ENCODE measurements around the gene MACROD2. TPM values are rescaled to one million over a fixed set of nuclear protein-coding genes. Genes with fewer than 3 reads are reported as not detected.

Gene MACROD2
- total and polyA plus RNA-seq, 2 donors (not counting 1 experiment from before 2014, with no cell fraction given) = 5.3 to 6.7 TPM

GRCh38 chr20:15018966-15019365, 1023.6 kb downstream of the MACROD2 start:
- no peaks in the 10 kb centered on the region for H3K27me3 Mint-ChIP-seq
- H3K79me2 ChIP-seq (ENCODE audit: control insufficient read depth, insufficient read depth, low read length) = no peaks in the 10 kb centered on the region
- H3K9me3 ChIP-seq (ENCODE audit: control extremely low read depth in 1 of 3, control insufficient read depth in 2 of 3, insufficient read depth in 1 of 3, low read length in 2 of 3) = peaks cover 0 to 3% (median 0%) of the 10 kb centered on the region in 3 donors
- DNase-seq (no peak), ATAC-seq (ENCODE audit: low read depth) (no peak)
- CTCF ChIA-PET = interaction anchor here (0.5 kb wide), 1 partner anchor 8 kb away, joined by 3 read pairs; no protein-coding TSS in a partner anchor
- H3K9me3 Mint-ChIP-seq (ENCODE audit: insufficient read depth) = peaks cover 2% of the 10 kb centered on the region
- H3K27ac ChIP-seq (ENCODE audit: low read length in 2 of 2) = no peak overlapping the region
- no peaks in the 10 kb centered on the region for H3K27me3 ChIP-seq (replicated peaks in 1 of 4; ENCODE audit: control extremely low read depth in 1 of 4, control insufficient read depth in 3 of 4, insufficient read depth in 4 of 4, low read length in 3 of 4)
- intact Hi-C loops (cut with micrococcal nuclease) = no loop called here
- H4K20me1 ChIP-seq (ENCODE audit: control insufficient read depth, insufficient read depth, low read length, poor library complexity, severe bottlenecking) = no peaks in the 10 kb centered on the region
- no peak overlapping the region for H3K27ac Mint-ChIP-seq
- no peak overlapping the region for H2AFZ ChIP-seq (ENCODE audit: insufficient read depth, low read depth, low read length, poor library complexity, severe bottlenecking)
- POLR2A ChIA-PET = no interaction called here
- no peaks in the 10 kb centered on the region for H3K4me1 ChIP-seq (ENCODE audit: control insufficient read depth in 2 of 2, insufficient read depth in 2 of 2, low read length in 2 of 2)
- TF ChIP-seq EZH2 (IDR thresholded peaks at IDR 0.05; ENCODE audit: borderline replicate concordance, insufficient read depth, low read depth, low read length, poor library complexity, severe bottlenecking) (no peak), CTCF (IDR thresholded peaks at IDR 0.05) (no peak)
- WGBS (ENCODE audit: insufficient coverage) = no CpG with 5 or more reads among the region's 11 CpGs
- no peak overlapping the region for H3K4me3 Mint-ChIP-seq
- H3K36me3 ChIP-seq (replicated peaks in 1 of 2; ENCODE audit: control extremely low read depth in 1 of 2, control insufficient read depth in 1 of 2, extremely low read depth in 1 of 2, insufficient read depth in 2 of 2, low read length in 1 of 2) = no peaks in the 10 kb centered on the region
- H3K4me1 Mint-ChIP-seq = no peaks in the 10 kb centered on the region
- no peak overlapping the region for H3K4me3 ChIP-seq (ENCODE audit: control extremely low read depth in 1 of 5, extremely low read depth in 1 of 5, insufficient read depth in 1 of 5, low read depth in 2 of 5, low read length in 4 of 5)
- H3K4me2 ChIP-seq (replicated peaks; ENCODE audit: low read depth, low read length, poor library complexity, severe bottlenecking) = no peak overlapping the region
- no peak overlapping the region for H3K9ac ChIP-seq (ENCODE audit: low read length)

- H3K9ac ChIP-seq (ENCODE audit: low read length) = no peak overlapping the region
- H3K36me3 ChIP-seq (replicated peaks in 1 of 2; ENCODE audit: control extremely low read depth in 1 of 2, control insufficient read depth in 1 of 2, extremely low read depth in 1 of 2, insufficient read depth in 2 of 2, low read length in 1 of 2) = no peaks in the 10 kb centered on the region
- no peak overlapping the region for H3K27ac ChIP-seq (ENCODE audit: low read length in 2 of 2)
- ATAC-seq (ENCODE audit: low read depth) (no peak), DNase-seq (no peak)
- Mint-ChIP-seq H3K4me1 (no peaks in the 10 kb centered on the region), H3K27ac (no peak overlapping the region), H3K9me3 (ENCODE audit: insufficient read depth) (peaks cover 2% of the 10 kb centered on the region), H3K4me3 (no peak overlapping the region), H3K27me3 (no peaks in the 10 kb centered on the region)
- H2AFZ ChIP-seq (ENCODE audit: insufficient read depth, low read depth, low read length, poor library complexity, severe bottlenecking) = no peak overlapping the region
- 80% methylated on average over 2 of the region's 9 CpGs for WGBS (ENCODE audit: insufficient coverage)
- no peak overlapping the region for H3K4me3 ChIP-seq (ENCODE audit: control extremely low read depth in 1 of 5, extremely low read depth in 1 of 5, insufficient read depth in 1 of 5, low read depth in 2 of 5, low read length in 4 of 5)
- intact Hi-C loops (cut with micrococcal nuclease) = loop anchor here (1.0 kb wide), 1 partner anchor 18 kb away; no protein-coding TSS in a partner anchor
- ChIA-PET CTCF (no interaction called here), POLR2A (no interaction called here)
- H3K27me3 ChIP-seq (replicated peaks in 1 of 4; ENCODE audit: control extremely low read depth in 1 of 4, control insufficient read depth in 3 of 4, insufficient read depth in 4 of 4, low read length in 3 of 4) = no peaks in the 10 kb centered on the region
- TF ChIP-seq EZH2 (IDR thresholded peaks at IDR 0.05; ENCODE audit: borderline replicate concordance, insufficient read depth, low read depth, low read length, poor library complexity, severe bottlenecking) (no peak), CTCF (IDR thresholded peaks at IDR 0.05) (no peak)
- H3K4me2 ChIP-seq (replicated peaks; ENCODE audit: low read depth, low read length, poor library complexity, severe bottlenecking) = no peak overlapping the region
- no peaks in the 10 kb centered on the region for H3K4me1 ChIP-seq (ENCODE audit: control insufficient read depth in 2 of 2, insufficient read depth in 2 of 2, low read length in 2 of 2)
- H3K9me3 ChIP-seq (ENCODE audit: control extremely low read depth in 1 of 3, control insufficient read depth in 2 of 3, insufficient read depth in 1 of 3, low read length in 2 of 3) = peaks cover 0 to 3% (median 0%) of the 10 kb centered on the region in 3 donors
- H4K20me1 ChIP-seq (ENCODE audit: control insufficient read depth, insufficient read depth, low read length, poor library complexity, severe bottlenecking) = no peaks in the 10 kb centered on the region
- no peaks in the 10 kb centered on the region for H3K79me2 ChIP-seq (ENCODE audit: control insufficient read depth, insufficient read depth, low read length)
These were observed 1025.5 kb downstream of the MACROD2 start for GRCh38 chr20:15020845-15021244.
